IPS DF 6.9 (cell line): ENCODE results near the gene TRIM14.
"Not testable (repeated sequence)": the region's sequence is repeated elsewhere in the genome, so short reads cannot be mapped to it uniquely, and the experiment has no call there.

Experiments
- DNase-seq: peaks from one replicate; pipeline ENCODE4 v3.0.0-alpha.2; 2013; ENCODE audit warnings: low read depth, low spot score
- H3K27ac ChIP-seq: one replicate; pipeline ENCODE4 v1.5.1; 2013; ENCODE audit warnings: low read length, control low read depth
- H3K27me3 ChIP-seq: 2 replicates; pipeline ENCODE4 v1.6.1; 2013; ENCODE audit warnings: mild to moderate bottlenecking, low read length; ENCODE audit not compliant: control insufficient read depth, insufficient read depth
- H3K36me3 ChIP-seq: 2 replicates; pipeline ENCODE4 v1.6.1; 2013; ENCODE audit warnings: low read length; ENCODE audit not compliant: control insufficient read depth, insufficient read depth
- H3K4me1 ChIP-seq: 2 replicates; pipeline ENCODE4 v1.6.1; 2013; ENCODE audit warnings: low read length; ENCODE audit not compliant: control insufficient read depth, insufficient read depth
- H3K4me3 ChIP-seq: 2 replicates; pipeline ENCODE4 v1.5.1; 2013; ENCODE audit warnings: mild to moderate bottlenecking, low read length
- H3K9me3 ChIP-seq: 2 replicates; pipeline ENCODE4 v1.6.1; 2013; ENCODE audit warnings: low read length, inconsistent platforms; ENCODE audit not compliant: control insufficient read depth, insufficient read depth
- WGBS: extraction: QIAGEN DNeasy Blood & Tissue Kit; methylation state at CpG from one replicate; pipeline ENCODE4 v1.1.7; 2013; ENCODE audit warnings: mixed read lengths, missing lambda C conversion rate; ENCODE audit not compliant: insufficient read length, insufficient coverage; 5-methylcytosine and 5-hydroxymethylcytosine counted together

Gene TRIM14

GRCh38 chr9:98085058-98085457, 34.0 kb downstream of the TRIM14 start:
- Histone ChIP-seq H3K36me3 (peaks cover 12% of the 10 kb centered on the region), H3K9me3 (no peaks in the 10 kb centered on the region), H3K27me3 (no peaks in the 10 kb centered on the region), H3K4me1 (peaks cover 4% of the 10 kb centered on the region), H3K27ac (no peak overlapping the region), H3K4me3 (no peak overlapping the region)
- WGBS: no CpG with 5 or more reads among the region's 4 CpGs
- DNase-seq: no peak

- Histone ChIP-seq H3K27ac (no peak overlapping the region), H3K36me3 (peaks cover 15% of the 10 kb centered on the region), H3K9me3 (no peaks in the 10 kb centered on the region), H3K27me3 (no peaks in the 10 kb centered on the region), H3K4me3 (no peak overlapping the region), H3K4me1 (peaks cover 4% of the 10 kb centered on the region)
- no CpG with 5 or more reads among the region's 3 CpGs for WGBS
- DNase-seq: no peak
Measured at GRCh38 chr9:98084396-98084795, 34.6 kb downstream of the TRIM14 start.

GRCh38 chr9:98083566-98084183, 35.3 kb downstream of the TRIM14 start:
- no peak for DNase-seq
- Histone ChIP-seq H3K36me3 (peaks cover 15% of the 10 kb centered on the region), H3K4me1 (peaks cover 4% of the 10 kb centered on the region), H3K27me3 (no peaks in the 10 kb centered on the region), H3K9me3 (no peaks in the 10 kb centered on the region), H3K4me3 (no peak overlapping the region), H3K27ac (no peak overlapping the region)
- WGBS: no CpG with 5 or more reads among the region's 7 CpGs

- DNase-seq: no peak
- Histone ChIP-seq H3K9me3 (no peaks in the 10 kb centered on the region), H3K36me3 (peaks cover 15% of the 10 kb centered on the region), H3K4me3 (no peak overlapping the region), H3K27me3 (no peaks in the 10 kb centered on the region), H3K4me1 (peaks cover 4% of the 10 kb centered on the region), H3K27ac (no peak overlapping the region)
- no CpG with 5 or more reads among the region's 2 CpGs for WGBS
Measured at GRCh38 chr9:98083061-98083501, 35.9 kb downstream of the TRIM14 start.

GRCh38 chr9:98081477-98082219, 37.4 kb downstream of the TRIM14 start:
- H3K27me3 ChIP-seq: no peaks in the 10 kb centered on the region
- peaks cover 15% of the 10 kb centered on the region for H3K36me3 ChIP-seq
- H3K4me1 ChIP-seq: peaks cover 1% of the 10 kb centered on the region; the same call in 1 of the 2 replicates
- H3K27ac ChIP-seq: no peak overlapping the region
- no CpG with 5 or more reads among the region's 6 CpGs for WGBS
- no peak for DNase-seq
- H3K4me3 ChIP-seq: no peak overlapping the region
- H3K9me3 ChIP-seq: no peaks in the 10 kb centered on the region

GRCh38 chr9:98080780-98081179, 38.2 kb downstream of the TRIM14 start:
- Histone ChIP-seq H3K27me3 (no peaks in the 10 kb centered on the region), H3K4me1 (no peaks in the 10 kb centered on the region; the same call in 1 of the 2 replicates), H3K4me3 (no peak overlapping the region), H3K9me3 (no peaks in the 10 kb centered on the region), H3K27ac (no peak overlapping the region), H3K36me3 (peaks cover 15% of the 10 kb centered on the region)
- no peak for DNase-seq
- no CpG with 5 or more reads among the region's 12 CpGs for WGBS

- 100% methylated on average over 1 of the region's 1 CpG for WGBS
- Histone ChIP-seq H3K9me3 (no peaks in the 10 kb centered on the region), H3K36me3 (peaks cover 15% of the 10 kb centered on the region), H3K4me1 (no peaks in the 10 kb centered on the region), H3K27me3 (no peaks in the 10 kb centered on the region), H3K4me3 (no peak overlapping the region), H3K27ac (no peak overlapping the region)
- no peak for DNase-seq
Measured at GRCh38 chr9:98080326-98080725, 38.7 kb downstream of the TRIM14 start.

- no CpG with 5 or more reads among the region's 5 CpGs for WGBS
- no peaks in the 10 kb centered on the region for H3K27me3 ChIP-seq
- H3K36me3 ChIP-seq: peaks cover 15% of the 10 kb centered on the region
- H3K4me1 ChIP-seq: no peaks in the 10 kb centered on the region; the same call in 1 of the 2 replicates
- no peak overlapping the region for H3K27ac ChIP-seq
- H3K4me3 ChIP-seq: no peak overlapping the region
- H3K9me3 ChIP-seq: no peaks in the 10 kb centered on the region
- DNase-seq: no peak
Measured at GRCh38 chr9:98078895-98079294, 40.1 kb downstream of the TRIM14 start.

- not testable (repeated sequence) for H3K9me3 ChIP-seq, H3K4me1 ChIP-seq, DNase-seq, H3K27ac ChIP-seq, H3K4me3 ChIP-seq, H3K36me3 ChIP-seq, H3K27me3 ChIP-seq
- WGBS: no CpG with 5 or more reads among the region's 8 CpGs
Measured at GRCh38 chr9:98076514-98076890, 42.5 kb downstream of the TRIM14 start.

- Histone ChIP-seq H3K27ac (no peak overlapping the region), H3K4me3 (no peak overlapping the region), H3K36me3 (peaks cover 4% of the 10 kb centered on the region; the same call in 1 of the 2 replicates), H3K9me3 (no peaks in the 10 kb centered on the region), H3K4me1 (no peaks in the 10 kb centered on the region; the same call in 1 of the 2 replicates), H3K27me3 (no peaks in the 10 kb centered on the region)
- no peak for DNase-seq
- WGBS: 100% methylated on average over 1 of the region's 6 CpGs
Measured at GRCh38 chr9:98075332-98075805, 43.7 kb downstream of the TRIM14 start.
